Activated naive CD4-positive, alpha-beta T cell treated with anti-CD3 and anti-CD28 coated beads for 36 hours (primary cell): Measurements from ENCODE around the gene PPFIA1. TPM values are rescaled to one million over a fixed set of nuclear protein-coding genes. Genes with fewer than 3 reads are reported as not detected.

Experiments
- CTCF ChIA-PET: fragments of 350-600 bp; sonication (Branson Sonifier 250); formaldehyde crosslinking; loops from one replicate; lab custom pipeline; 2021; ENCODE audit warnings: antibody characterized with exemption; lab: Charles Lee
- DNase-seq: peaks from one replicate; pipeline ENCODE4 v3.0.0-alpha.2; 2020
- H3K27ac Mint-ChIP-seq: one replicate; pipeline ENCODE4 v1.8.0; 2021; ENCODE audit warnings: mild to moderate bottlenecking, mixed read lengths
- H3K27me3 Mint-ChIP-seq: one replicate; pipeline ENCODE4 v1.8.0; 2021; ENCODE audit warnings: low read depth, mixed read lengths
- H3K36me3 Mint-ChIP-seq: one replicate; pipeline ENCODE4 v1.8.0; 2021; ENCODE audit warnings: low read depth, mixed read lengths
- H3K4me1 Mint-ChIP-seq: one replicate; pipeline ENCODE4 v1.8.0; 2021; ENCODE audit warnings: low read depth, mixed read lengths
- H3K4me3 Mint-ChIP-seq: one replicate; pipeline ENCODE4 v1.8.0; 2021; ENCODE audit warnings: mild to moderate bottlenecking, moderate library complexity, mixed read lengths
- H3K9me3 Mint-ChIP-seq: one replicate; pipeline ENCODE4 v1.8.0; 2021; ENCODE audit warnings: mixed read lengths
- intact Hi-C: fragments of 100-400 bp; cut with micrococcal nuclease; formaldehyde crosslinking; loops from one replicate; pipeline ENCODE4 v1.15.1; 2023
- total RNA-seq, 2 experiments: library from RNA; stranded (reverse); gene quantifications; one replicate each; pipeline ENCODE4 v1.2.3, GENCODE V29; 2021

PPFIA1 gene
- total RNA-seq, 2 experiments from 2014 or later = 15.9 to 21.7 TPM

GRCh38 chr11:70262951-70263350 lies 7.5 kb upstream of the PPFIA1 start:
- intact Hi-C loops = no loop called here
- H3K4me3 Mint-ChIP-seq = no peak overlapping the region
- no peak overlapping the region for H3K27ac Mint-ChIP-seq
- H3K36me3 Mint-ChIP-seq = no peaks in the 10 kb centered on the region
- CTCF ChIA-PET = no interaction called here
- no peak for DNase-seq
- no peaks in the 10 kb centered on the region for H3K4me1 Mint-ChIP-seq
- H3K9me3 Mint-ChIP-seq = no peaks in the 10 kb centered on the region
- peaks cover 11% of the 10 kb centered on the region for H3K27me3 Mint-ChIP-seq

- no peak for DNase-seq
- intact Hi-C loops = no loop called here
- H3K9me3 Mint-ChIP-seq = no peaks in the 10 kb centered on the region
- no peak overlapping the region for H3K4me3 Mint-ChIP-seq
- peaks cover 11% of the 10 kb centered on the region for H3K27me3 Mint-ChIP-seq
- CTCF ChIA-PET = no interaction called here
- H3K4me1 Mint-ChIP-seq = no peaks in the 10 kb centered on the region
- no peaks in the 10 kb centered on the region for H3K36me3 Mint-ChIP-seq
- H3K27ac Mint-ChIP-seq = no peak overlapping the region
Measured at GRCh38 chr11:70263363-70263762, 7.1 kb upstream of the PPFIA1 start.

- H3K27me3 Mint-ChIP-seq = peaks cover 11% of the 10 kb centered on the region
- intact Hi-C loops = no loop called here
- no peak overlapping the region for H3K27ac Mint-ChIP-seq
- CTCF ChIA-PET = interaction anchor here (0.6 to 0.8 kb wide), 2 partner anchors 8 to 69 kb away, joined by 3 to 4 read pairs; no protein-coding TSS in a partner anchor
- DNase-seq = no peak
- no peaks in the 10 kb centered on the region for H3K36me3 Mint-ChIP-seq
- peaks cover 7% of the 10 kb centered on the region for H3K4me1 Mint-ChIP-seq
- no peak overlapping the region for H3K4me3 Mint-ChIP-seq
- no peaks in the 10 kb centered on the region for H3K9me3 Mint-ChIP-seq
Measured at GRCh38 chr11:70265341-70265740, 5.1 kb upstream of the PPFIA1 start.

- Mint-ChIP-seq H3K36me3 (peaks cover 2% of the 10 kb centered on the region), H3K4me1 (peaks cover 18% of the 10 kb centered on the region), H3K27ac (no peak overlapping the region), H3K27me3 (peaks cover 11% of the 10 kb centered on the region), H3K9me3 (no peaks in the 10 kb centered on the region), H3K4me3 (no peak overlapping the region)
- CTCF ChIA-PET = interaction anchor here (0.6 kb wide), 1 partner anchor 13 kb away, joined by 3 read pairs; no protein-coding TSS in a partner anchor
- intact Hi-C loops = no loop called here
- no peak for DNase-seq
Measured at GRCh38 chr11:70267405-70267950, 3.0 kb upstream of the PPFIA1 start.

- DNase-seq = no peak
- intact Hi-C loops = no loop called here
- CTCF ChIA-PET = no interaction called here
- Mint-ChIP-seq H3K36me3 (peaks cover 7% of the 10 kb centered on the region), H3K9me3 (no peaks in the 10 kb centered on the region), H3K4me3 (no peak overlapping the region), H3K27ac (no peak overlapping the region), H3K27me3 (peaks cover 11% of the 10 kb centered on the region), H3K4me1 (peaks cover 25% of the 10 kb centered on the region)
Measured at GRCh38 chr11:70268526-70268925, 2.0 kb upstream of the PPFIA1 start.

GRCh38 chr11:70270877-70271648 lies 573 bp downstream of the PPFIA1 start:
- peak; percentile 45 for DNase-seq
- CTCF ChIA-PET = no interaction called here
- no peak overlapping the region for H3K27ac Mint-ChIP-seq
- intact Hi-C loops = loop anchor here (1.0 to 2.0 kb wide), 2 partner anchors 68 to 128 kb away; partner anchors contain the start of genes CTTN and FADD
- no peaks in the 10 kb centered on the region for H3K9me3 Mint-ChIP-seq
- H3K4me1 Mint-ChIP-seq = peaks cover 45% of the 10 kb centered on the region
- peak overlapping the region; percentile 87 for H3K4me3 Mint-ChIP-seq
- peaks cover 3% of the 10 kb centered on the region for H3K27me3 Mint-ChIP-seq
- H3K36me3 Mint-ChIP-seq = peaks cover 23% of the 10 kb centered on the region

GRCh38 chr11:70271649-70271953 lies 1.1 kb downstream of the PPFIA1 start:
- Mint-ChIP-seq H3K36me3 (peaks cover 28% of the 10 kb centered on the region), H3K4me3 (peak overlapping the region; percentile 87), H3K4me1 (peaks cover 48% of the 10 kb centered on the region), H3K27ac (no peak overlapping the region), H3K27me3 (peaks cover 3% of the 10 kb centered on the region), H3K9me3 (no peaks in the 10 kb centered on the region)
- DNase-seq = no peak
- intact Hi-C loops = loop anchor here (2.0 kb wide), 1 partner anchor 127 kb away; the partner anchor contains the start of gene CTTN
- CTCF ChIA-PET = no interaction called here

GRCh38 chr11:70272009-70272408 lies 1.5 kb downstream of the PPFIA1 start:
- Mint-ChIP-seq H3K4me3 (peak overlapping the region; percentile 70), H3K36me3 (peaks cover 28% of the 10 kb centered on the region), H3K9me3 (no peaks in the 10 kb centered on the region), H3K27ac (no peak overlapping the region), H3K27me3 (peaks cover 3% of the 10 kb centered on the region), H3K4me1 (peaks cover 48% of the 10 kb centered on the region)
- CTCF ChIA-PET = no interaction called here
- DNase-seq = no peak
- intact Hi-C loops = no loop called here

- no peak for DNase-seq
- Mint-ChIP-seq H3K9me3 (no peaks in the 10 kb centered on the region), H3K27ac (no peak overlapping the region), H3K4me3 (no peak overlapping the region), H3K27me3 (no peaks in the 10 kb centered on the region), H3K4me1 (peaks cover 26% of the 10 kb centered on the region), H3K36me3 (peaks cover 56% of the 10 kb centered on the region)
- intact Hi-C loops = no loop called here
- CTCF ChIA-PET = no interaction called here
Measured at GRCh38 chr11:70278994-70279393, 8.5 kb downstream of the PPFIA1 start.

GRCh38 chr11:70281156-70281609 lies 10.7 kb downstream of the PPFIA1 start:
- DNase-seq = no peak
- no peak overlapping the region for H3K4me3 Mint-ChIP-seq
- intact Hi-C loops = no loop called here
- H3K36me3 Mint-ChIP-seq = peaks cover 49% of the 10 kb centered on the region
- peaks cover 9% of the 10 kb centered on the region for H3K4me1 Mint-ChIP-seq
- no peaks in the 10 kb centered on the region for H3K27me3 Mint-ChIP-seq
- CTCF ChIA-PET = interaction anchor here (0.6 kb wide), 1 partner anchor 14 kb away, joined by 3 read pairs; no protein-coding TSS in a partner anchor
- H3K9me3 Mint-ChIP-seq = no peaks in the 10 kb centered on the region
- H3K27ac Mint-ChIP-seq = no peak overlapping the region

GRCh38 chr11:70282012-70282411 lies 11.5 kb downstream of the PPFIA1 start:
- Mint-ChIP-seq H3K27ac (no peak overlapping the region), H3K4me3 (no peak overlapping the region), H3K4me1 (peaks cover 7% of the 10 kb centered on the region), H3K27me3 (no peaks in the 10 kb centered on the region), H3K36me3 (peaks cover 48% of the 10 kb centered on the region), H3K9me3 (no peaks in the 10 kb centered on the region)
- no peak for DNase-seq
- intact Hi-C loops = no loop called here
- CTCF ChIA-PET = no interaction called here

- Mint-ChIP-seq H3K27ac (no peak overlapping the region), H3K27me3 (no peaks in the 10 kb centered on the region), H3K4me3 (no peak overlapping the region), H3K4me1 (peaks cover 14% of the 10 kb centered on the region), H3K36me3 (peaks cover 29% of the 10 kb centered on the region), H3K9me3 (no peaks in the 10 kb centered on the region)
- no peak for DNase-seq
- intact Hi-C loops = no loop called here
- CTCF ChIA-PET = no interaction called here
Measured at GRCh38 chr11:70288721-70289120, 18.2 kb downstream of the PPFIA1 start.

- Mint-ChIP-seq H3K27ac (no peak overlapping the region), H3K4me3 (no peak overlapping the region), H3K27me3 (no peaks in the 10 kb centered on the region), H3K9me3 (no peaks in the 10 kb centered on the region), H3K4me1 (peaks cover 12% of the 10 kb centered on the region), H3K36me3 (peaks cover 24% of the 10 kb centered on the region)
- intact Hi-C loops = no loop called here
- no peak for DNase-seq
- CTCF ChIA-PET = no interaction called here
Measured at GRCh38 chr11:70289582-70289981, 19.1 kb downstream of the PPFIA1 start.
